Tibial artery (tissue), 4 donors: ENCODE results near the gene SLC25A29.

Experiments used
- DNase-seq, 2 donors: peaks; one replicate each; pipeline ENCODE4 v3.0.0-alpha.2; 2019
- H3K27ac ChIP-seq, 2 donors: fragments of 200-600 bp; sonication (generic) in 1 of 2; 1 replicate in 1 of 2; 2 replicates in 1 of 2; pipeline ENCODE4 v1.5.1; 2018 to 2019; ENCODE audit warnings: mild to moderate bottlenecking in 1 of 2
- H3K27me3 ChIP-seq, 2 donors: fragments of 200-600 bp; sonication (generic) in 1 of 2; one replicate each; pipeline versions ENCODE4 v1.5.1 to v1.6.0; 2016 to 2019
- H3K36me3 ChIP-seq, 3 donors: fragments of 200-600 bp; sonication (generic) in 2 of 3; one replicate each; pipeline ENCODE4 v1.5.1; 2016 to 2019; ENCODE audit warnings: mild to moderate bottlenecking in 2 of 3
- H3K4me1 ChIP-seq, 4 donors: fragments of 200-600 bp; sonication (generic) in 2 of 4; 1 replicate in 3 of 4; 2 replicates in 1 of 4; pipeline ENCODE4 v1.5.1; 2016 to 2019
- H3K4me3 ChIP-seq, 2 donors: fragments of 200-600 bp; sonication (generic) in 1 of 2; 1 replicate in 1 of 2; 2 replicates in 1 of 2; pipeline ENCODE4 v1.5.1; 2018 to 2019; ENCODE audit warnings: mild to moderate bottlenecking in 2 of 2
- H3K9me3 ChIP-seq, 3 donors: fragments of 200-600 bp; sonication (generic) in 1 of 3; one replicate each; pipeline ENCODE4 v1.5.1; 2016 to 2019
- intact Hi-C: fragments of 100-400 bp; cut with DNase I; formaldehyde crosslinking; loops from one replicate; pipeline ENCODE4 v1.15.0; 2023; ENCODE audit warnings: low total_unique reads
- TF ChIP-seq, protein P1 (sequence below), 2 experiments: fragments of 200-600 bp in 1 of 2; fragments of 450-650 bp in 1 of 2; IDR thresholded peaks; one replicate each; pipeline ENCODE4 v1.5.1; 2017 to 2019; ENCODE audit warnings: antibody characterized with exemption in 2 of 2, mild to moderate bottlenecking in 1 of 2, moderate library complexity in 1 of 2

SLC25A29 gene

GRCh38 chr14:100340423-100340813 lies 34.2 kb upstream of the SLC25A29 start:
- intact Hi-C loops, result no loop called here
- Histone ChIP-seq H3K36me3 (peaks cover 15 to 46% (median 36%) of the 10 kb centered on the region in 3 donors), H3K4me3 (no peak overlapping the region), H3K27me3 (no peaks in the 10 kb centered on the region), H3K27ac (peak overlapping the region; percentile 77 to 78), H3K9me3 (no peaks in the 10 kb centered on the region), H3K4me1 (peaks cover 0 to 23% (median 16%) of the 10 kb centered on the region in 4 donors)
- DNase-seq, result no peak
- TF ChIP-seq, protein P1, sequence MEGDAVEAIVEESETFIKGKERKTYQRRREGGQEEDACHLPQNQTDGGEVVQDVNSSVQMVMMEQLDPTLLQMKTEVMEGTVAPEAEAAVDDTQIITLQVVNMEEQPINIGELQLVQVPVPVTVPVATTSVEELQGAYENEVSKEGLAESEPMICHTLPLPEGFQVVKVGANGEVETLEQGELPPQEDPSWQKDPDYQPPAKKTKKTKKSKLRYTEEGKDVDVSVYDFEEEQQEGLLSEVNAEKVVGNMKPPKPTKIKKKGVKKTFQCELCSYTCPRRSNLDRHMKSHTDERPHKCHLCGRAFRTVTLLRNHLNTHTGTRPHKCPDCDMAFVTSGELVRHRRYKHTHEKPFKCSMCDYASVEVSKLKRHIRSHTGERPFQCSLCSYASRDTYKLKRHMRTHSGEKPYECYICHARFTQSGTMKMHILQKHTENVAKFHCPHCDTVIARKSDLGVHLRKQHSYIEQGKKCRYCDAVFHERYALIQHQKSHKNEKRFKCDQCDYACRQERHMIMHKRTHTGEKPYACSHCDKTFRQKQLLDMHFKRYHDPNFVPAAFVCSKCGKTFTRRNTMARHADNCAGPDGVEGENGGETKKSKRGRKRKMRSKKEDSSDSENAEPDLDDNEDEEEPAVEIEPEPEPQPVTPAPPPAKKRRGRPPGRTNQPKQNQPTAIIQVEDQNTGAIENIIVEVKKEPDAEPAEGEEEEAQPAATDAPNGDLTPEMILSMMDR (IDR thresholded peaks at IDR 0.05), result no peak

GRCh38 chr14:100339766-100340422 lies 33.6 kb upstream of the SLC25A29 start:
- Histone ChIP-seq H3K36me3 (peaks cover 16 to 50% (median 37%) of the 10 kb centered on the region in 3 donors), H3K9me3 (no peaks in the 10 kb centered on the region), H3K27ac (peak overlapping the region; percentile 77 to 78), H3K4me3 (no peak overlapping the region), H3K27me3 (no peaks in the 10 kb centered on the region), H3K4me1 (peaks cover 0 to 23% (median 16%) of the 10 kb centered on the region in 4 donors)
- intact Hi-C loops, result no loop called here
- TF ChIP-seq, protein P1 (IDR thresholded peaks at IDR 0.05), result no peak
- DNase-seq, result peak in 1 of 2 donors; percentile 41

DNA sequence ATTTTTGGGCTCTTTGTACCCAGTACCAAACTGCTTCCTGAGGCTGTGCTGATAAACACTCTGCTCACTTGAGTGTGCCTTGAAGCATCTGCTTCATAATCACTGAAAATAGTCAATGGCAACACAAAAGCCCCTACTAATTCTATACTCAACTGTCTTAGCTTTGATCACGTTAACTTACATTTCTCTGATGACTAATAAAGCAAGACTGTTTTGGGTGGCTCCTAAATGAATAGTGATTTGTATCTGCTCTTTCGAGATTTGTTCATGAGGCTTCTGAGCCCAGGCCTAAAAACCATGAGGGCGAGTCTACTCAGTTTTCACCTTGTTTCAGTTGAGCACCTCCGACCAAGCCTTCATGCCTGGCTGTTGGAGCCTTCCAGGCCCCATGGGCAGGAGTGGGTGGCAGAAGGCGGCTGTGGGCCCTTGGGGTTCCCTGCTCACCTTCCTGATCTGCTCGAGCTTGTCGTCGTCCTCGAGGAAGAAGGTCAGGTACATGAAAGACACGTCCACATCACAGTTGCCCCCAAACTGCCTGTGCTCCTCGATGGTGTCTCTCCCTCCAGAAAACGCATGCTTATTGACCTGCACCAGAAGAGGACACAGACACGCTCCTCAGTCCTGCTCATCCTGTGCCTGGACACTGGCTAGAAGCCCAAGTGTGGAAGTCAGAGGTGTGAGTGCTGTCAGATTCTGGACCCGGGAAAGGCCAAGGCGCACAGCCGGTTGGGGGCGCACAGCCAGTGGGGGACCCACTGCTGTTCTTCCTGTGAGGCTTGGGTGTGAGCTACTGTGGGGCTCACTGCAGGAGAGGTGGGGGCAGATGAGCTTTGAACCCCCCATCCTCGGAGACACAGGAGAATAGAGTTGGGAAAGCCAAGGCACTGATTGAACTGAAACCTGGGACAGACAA lies 30.6 kb upstream of the SLC25A29 start:
- Histone ChIP-seq H3K27ac (no peak overlapping the region), H3K4me1 (peaks cover 0 to 16% (median 10%) of the 10 kb centered on the region in 4 donors), H3K4me3 (no peak overlapping the region), H3K27me3 (no peaks in the 10 kb centered on the region), H3K36me3 (peaks cover 25 to 54% (median 49%) of the 10 kb centered on the region in 3 donors), H3K9me3 (no peaks in the 10 kb centered on the region)
- TF ChIP-seq, protein P1 (IDR thresholded peaks at IDR 0.05), result no peak
- intact Hi-C loops, result no loop called here
- peak; percentile 5 to 49 for DNase-seq

DNA sequence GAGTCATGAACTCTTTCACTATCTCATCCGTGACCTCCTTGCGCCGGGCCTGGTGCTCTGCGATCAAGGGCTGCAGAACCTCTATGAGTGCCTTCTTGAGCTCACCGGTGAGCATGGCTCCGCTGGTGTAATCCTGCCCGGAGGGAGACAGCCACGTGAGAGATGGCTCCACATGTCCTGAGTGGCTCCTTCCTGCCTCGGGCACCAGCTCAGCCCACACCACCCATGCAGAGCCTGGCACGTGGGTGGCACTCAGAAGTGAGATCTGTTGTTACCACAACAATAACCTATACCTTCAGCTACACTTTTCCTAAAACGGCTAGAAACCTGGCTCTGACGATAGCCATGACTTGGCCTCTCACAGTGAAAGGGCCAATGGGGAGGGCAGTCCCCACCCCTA lies 28.7 kb upstream of the SLC25A29 start:
- Histone ChIP-seq H3K4me1 (no peaks in the 10 kb centered on the region), H3K9me3 (no peaks in the 10 kb centered on the region), H3K27me3 (no peaks in the 10 kb centered on the region), H3K36me3 (peaks cover 25 to 47% (median 43%) of the 10 kb centered on the region in 3 donors), H3K4me3 (no peak overlapping the region), H3K27ac (no peak overlapping the region)
- TF ChIP-seq, protein P1 (IDR thresholded peaks at IDR 0.05), result no peak
- peak in 1 of 2 donors; percentile 55 for DNase-seq
- intact Hi-C loops, result no loop called here

GRCh38 chr14:100333827-100334226 lies 27.6 kb upstream of the SLC25A29 start:
- intact Hi-C loops, result no loop called here
- Histone ChIP-seq H3K4me3 (no peak overlapping the region), H3K9me3 (no peaks in the 10 kb centered on the region), H3K27me3 (no peaks in the 10 kb centered on the region), H3K4me1 (no peaks in the 10 kb centered on the region), H3K36me3 (peaks cover 25 to 45% (median 41%) of the 10 kb centered on the region in 3 donors), H3K27ac (no peak overlapping the region)
- DNase-seq, result no peak
- TF ChIP-seq, protein P1 (IDR thresholded peaks at IDR 0.05), result no peak
